K562 (cell line): ENCODE data around the gene IGSF21. TPM values are rescaled to one million over a fixed set of nuclear protein-coding genes. Genes with fewer than 3 reads are reported as not detected.

Experiments
- CHD4 ChIP-seq: fragments of 200-600 bp; sonication (generic); IDR thresholded peaks from 3 replicates; pipeline ENCODE4 v1.6.1; 2012; ENCODE audit warnings: low read depth, mild to moderate bottlenecking, mixed read lengths, low read length, inconsistent platforms; ENCODE audit not compliant: insufficient read depth, insufficient replicate concordance, poor library complexity, severe bottlenecking
- HNRNPUL1 ChIP-seq: fragments of 200-400 bp; formaldehyde crosslinking; IDR thresholded peaks from 2 replicates; pipeline ENCODE4 v1.6.1; 2017; ENCODE audit warnings: low read length
- L3MBTL2 ChIP-seq: fragments of 450-650 bp; IDR thresholded peaks from 2 replicates; pipeline ENCODE4 v1.6.1; 2016; ENCODE audit warnings: mild to moderate bottlenecking, moderate library complexity
- LCOR ChIP-seq: sonication (generic); formaldehyde crosslinking; IDR thresholded peaks from 2 replicates; pipeline ENCODE4 v1.8.0; 2022; ENCODE audit warnings: mild to moderate bottlenecking, missing genetic modification reagents
- MAFF ChIP-seq: IDR thresholded peaks from 2 replicates; pipeline ENCODE4 v1.6.1; 2012; ENCODE audit warnings: low read length, improper control_type of control experiment
- MAFK ChIP-seq: IDR thresholded peaks from 2 replicates; pipeline ENCODE4 v1.6.1; 2011; ENCODE audit warnings: low read length, improper control_type of control experiment
- MECOM ChIP-seq: fragments of 250-450 bp; sonication (Bioruptor Pico); IDR thresholded peaks from 2 replicates; pipeline ENCODE4 v1.8.0; 2022; ENCODE audit warnings: inconsistent platforms
- RREB1 ChIP-seq: fragments of 250-450 bp; sonication (Bioruptor Pico); IDR thresholded peaks from 2 replicates; pipeline ENCODE4 v1.4.0; 2020
- SP2 ChIP-seq: IDR thresholded peaks from 2 replicates; pipeline ENCODE4 v1.6.1; 2011; ENCODE audit warnings: mild to moderate bottlenecking, low read depth, low read length, moderate library complexity; ENCODE audit not compliant: poor library complexity, severe bottlenecking; ENCODE audit errors: extremely low read depth
- SPI1 ChIP-seq: IDR thresholded peaks from 2 replicates; pipeline ENCODE4 v1.6.1; 2011; ENCODE audit warnings: low read depth, low read length, control low read depth, borderline replicate concordance
- TAF15 ChIP-seq: fragments of 200-400 bp; formaldehyde crosslinking; IDR thresholded peaks from 2 replicates; pipeline ENCODE4 v1.6.1; 2017; ENCODE audit warnings: mild to moderate bottlenecking, low read depth, low read length, moderate library complexity
- TAF9B ChIP-seq: fragments of 450-650 bp; IDR thresholded peaks from 2 replicates; pipeline ENCODE4 v1.6.1; 2018; ENCODE audit warnings: mild to moderate bottlenecking; ENCODE audit not compliant: partially characterized antibody
- ZC3H8 ChIP-seq: fragments of 450-650 bp; IDR thresholded peaks from 2 replicates; pipeline ENCODE4 v1.6.1; 2017
- ZKSCAN1 ChIP-seq: fragments of 150-350 bp; IDR thresholded peaks from 2 replicates; pipeline ENCODE4 v1.6.1; 2016; ENCODE audit warnings: low read depth, low read length
- ZNF75A ChIP-seq: fragments of 450-650 bp; formaldehyde crosslinking; IDR thresholded peaks from 2 replicates; pipeline ENCODE4 v1.4.0; 2020; ENCODE audit warnings: mild to moderate bottlenecking
- ZNF79 ChIP-seq: fragments of 250-450 bp; sonication (Bioruptor Pico); IDR thresholded peaks from 2 replicates; pipeline ENCODE4 v1.4.0; 2020; ENCODE audit warnings: low read depth, mild to moderate bottlenecking, moderate library complexity
- polyA plus RNA-seq, 8 experiments: library from polyadenylated mRNA; depleted of rRNA in 4 of 8; stranded (reverse) in 5 of 8; unstranded in 3 of 8; fragments of >200 nt; fragmentation: Nextera tagmentation in 2 of 8; fragmentation: Illumina TruSeq in 1 of 8; extraction: Ambion mirVana in 2 of 8; extraction: Trizol in 1 of 8; gene quantifications; 2 replicates each; pipeline versions ENCODE4 v1.2.1 to v1.2.3, GENCODE V29; 2011 to 2014; ENCODE audit warnings: inconsistent platforms in 1 of 8, missing spikeins in 1 of 8
- total RNA-seq, 7 experiments: library from RNA; depleted of rRNA in 6 of 7; stranded (reverse); fragments of >200 nt in 6 of 7; fragmentation: Illumina TruSeq in 2 of 7; extraction: Trizol in 2 of 7; gene quantifications; 2 replicates each; pipeline versions ENCODE4 v1.2.1 to v1.2.3, GENCODE V29; 2011 to 2021; ENCODE audit warnings: low replicate concordance in 1 of 7
- TF ChIP-seq, protein P1 (sequence below): sonication (generic); formaldehyde crosslinking; IDR thresholded peaks from 2 replicates; pipeline ENCODE4 v1.8.0; 2022; ENCODE audit warnings: missing genetic modification reagents, mild to moderate bottlenecking, borderline replicate concordance
- TF ChIP-seq, protein P2 (sequence below): fragments of 450-650 bp; IDR thresholded peaks from 2 replicates; pipeline ENCODE4 v1.6.1; 2018; ENCODE audit not compliant: partially characterized antibody

Gene IGSF21
- total and polyA plus RNA-seq, 9 of the 15 experiments (the other 6 are each of a cell fraction or from before 2014, with no cell fraction given), result not detected

- TF ChIP-seq HNRNPUL1, result no peak
- no peak for TF ChIP-seq CHD4
- TF ChIP-seq MAFK, result no peak
- no peak for TF ChIP-seq RREB1 (CRISPR knock-in tag)
- TF ChIP-seq L3MBTL2, result peak; percentile 56; the same call in 1 of the 2 replicates
- TF ChIP-seq, protein P1, sequence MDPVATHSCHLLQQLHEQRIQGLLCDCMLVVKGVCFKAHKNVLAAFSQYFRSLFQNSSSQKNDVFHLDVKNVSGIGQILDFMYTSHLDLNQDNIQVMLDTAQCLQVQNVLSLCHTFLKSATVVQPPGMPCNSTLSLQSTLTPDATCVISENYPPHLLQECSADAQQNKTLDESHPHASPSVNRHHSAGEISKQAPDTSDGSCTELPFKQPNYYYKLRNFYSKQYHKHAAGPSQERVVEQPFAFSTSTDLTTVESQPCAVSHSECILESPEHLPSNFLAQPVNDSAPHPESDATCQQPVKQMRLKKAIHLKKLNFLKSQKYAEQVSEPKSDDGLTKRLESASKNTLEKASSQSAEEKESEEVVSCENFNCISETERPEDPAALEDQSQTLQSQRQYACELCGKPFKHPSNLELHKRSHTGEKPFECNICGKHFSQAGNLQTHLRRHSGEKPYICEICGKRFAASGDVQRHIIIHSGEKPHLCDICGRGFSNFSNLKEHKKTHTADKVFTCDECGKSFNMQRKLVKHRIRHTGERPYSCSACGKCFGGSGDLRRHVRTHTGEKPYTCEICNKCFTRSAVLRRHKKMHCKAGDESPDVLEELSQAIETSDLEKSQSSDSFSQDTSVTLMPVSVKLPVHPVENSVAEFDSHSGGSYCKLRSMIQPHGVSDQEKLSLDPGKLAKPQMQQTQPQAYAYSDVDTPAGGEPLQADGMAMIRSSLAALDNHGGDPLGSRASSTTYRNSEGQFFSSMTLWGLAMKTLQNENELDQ (CRISPR knock-in tag), result no peak
- no peak for TF ChIP-seq ZNF75A (CRISPR knock-in tag)
- TF ChIP-seq ZKSCAN1, result no peak
- TF ChIP-seq LCOR (CRISPR knock-in tag), result no peak
- no peak for TF ChIP-seq ZC3H8
- TF ChIP-seq MECOM, result no peak
- no peak for TF ChIP-seq TAF9B
- TF ChIP-seq MAFF, result no peak
- no peak for TF ChIP-seq SP2
- TF ChIP-seq ZNF79 (CRISPR knock-in tag), result no peak
- no peak for TF ChIP-seq SPI1
- TF ChIP-seq, protein P2, sequence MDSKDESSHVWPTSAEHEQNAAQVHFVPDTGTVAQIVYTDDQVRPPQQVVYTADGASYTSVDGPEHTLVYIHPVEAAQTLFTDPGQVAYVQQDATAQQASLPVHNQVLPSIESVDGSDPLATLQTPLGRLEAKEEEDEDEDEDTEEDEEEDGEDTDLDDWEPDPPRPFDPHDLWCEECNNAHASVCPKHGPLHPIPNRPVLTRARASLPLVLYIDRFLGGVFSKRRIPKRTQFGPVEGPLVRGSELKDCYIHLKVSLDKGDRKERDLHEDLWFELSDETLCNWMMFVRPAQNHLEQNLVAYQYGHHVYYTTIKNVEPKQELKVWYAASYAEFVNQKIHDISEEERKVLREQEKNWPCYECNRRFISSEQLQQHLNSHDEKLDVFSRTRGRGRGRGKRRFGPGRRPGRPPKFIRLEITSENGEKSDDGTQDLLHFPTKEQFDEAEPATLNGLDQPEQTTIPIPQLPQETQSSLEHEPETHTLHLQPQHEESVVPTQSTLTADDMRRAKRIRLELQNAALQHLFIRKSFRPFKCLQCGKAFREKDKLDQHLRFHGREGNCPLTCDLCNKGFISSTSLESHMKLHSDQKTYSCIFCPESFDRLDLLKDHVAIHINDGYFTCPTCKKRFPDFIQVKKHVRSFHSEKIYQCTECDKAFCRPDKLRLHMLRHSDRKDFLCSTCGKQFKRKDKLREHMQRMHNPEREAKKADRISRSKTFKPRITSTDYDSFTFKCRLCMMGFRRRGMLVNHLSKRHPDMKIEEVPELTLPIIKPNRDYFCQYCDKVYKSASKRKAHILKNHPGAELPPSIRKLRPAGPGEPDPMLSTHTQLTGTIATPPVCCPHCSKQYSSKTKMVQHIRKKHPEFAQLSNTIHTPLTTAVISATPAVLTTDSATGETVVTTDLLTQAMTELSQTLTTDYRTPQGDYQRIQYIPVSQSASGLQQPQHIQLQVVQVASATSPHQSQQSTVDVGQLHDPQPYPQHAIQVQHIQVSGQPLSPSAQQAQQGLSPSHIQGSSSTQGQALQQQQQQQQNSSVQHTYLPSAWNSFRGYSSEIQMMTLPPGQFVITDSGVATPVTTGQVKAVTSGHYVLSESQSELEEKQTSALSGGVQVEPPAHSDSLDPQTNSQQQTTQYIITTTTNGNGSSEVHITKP, result peak; percentile 24
- no peak for TF ChIP-seq TAF15
Measured at GRCh38 chr1:18414872-18415447, 307.4 kb downstream of the IGSF21 start (continued).
